GM21619 (cell line): Measurements from ENCODE around the gene CRELD2.

Experiments
- ATAC-seq: cut with Tn5 transposase; IDR thresholded peaks from one replicate; pipeline ENCODE4 v1.9.1; 2021; ENCODE audit not compliant: unreplicated experiment

CRELD2 gene

GRCh38 chr22:49966041-49966773, 47.8 kb downstream of the CRELD2 start:
- ATAC-seq: no peak

GRCh38 chr22:49966774-49967705, 48.6 kb downstream of the CRELD2 start:
- no peak for ATAC-seq

GRCh38 chr22:49967706-49968208, 49.3 kb downstream of the CRELD2 start:
- no peak for ATAC-seq

GRCh38 chr22:49968313-49968830, 49.9 kb downstream of the CRELD2 start:
- no peak for ATAC-seq

GRCh38 chr22:49968831-49969661, 50.6 kb downstream of the CRELD2 start:
- ATAC-seq: no peak

- no peak for ATAC-seq
Observed at GRCh38 chr22:49969751-49970527, 51.5 kb downstream of the CRELD2 start.

- ATAC-seq: peak; percentile 69
Observed at GRCh38 chr22:49970528-49971231, 52.2 kb downstream of the CRELD2 start.

- ATAC-seq: peak; percentile 17
Observed at GRCh38 chr22:49971232-49972162, 53.1 kb downstream of the CRELD2 start.

GRCh38 chr22:49972163-49973017, 54.0 kb downstream of the CRELD2 start:
- no peak for ATAC-seq

GRCh38 chr22:49973018-49973961, 54.9 kb downstream of the CRELD2 start:
- no peak for ATAC-seq

GRCh38 chr22:49975543-49976389, 57.3 kb downstream of the CRELD2 start:
- ATAC-seq: no peak

- no peak for ATAC-seq
Observed at GRCh38 chr22:49976439-49977175, 58.2 kb downstream of the CRELD2 start.
